HEK293T (cell line): ENCODE data around the gene TTC33.

ENCODE experiments used
- CTCF ChIA-PET: fragments of 350-600 bp; formaldehyde crosslinking; extraction: SDS; loops from one replicate; lab custom pipeline; 2021; ENCODE audit warnings: antibody characterized with exemption, inconsistent platforms; lab: Yijun Ruan, JAX
- POLR2A ChIA-PET: fragments of 350-600 bp; formaldehyde crosslinking; extraction: SDS; loops from one replicate; lab custom pipeline; 2020; ENCODE audit warnings: antibody characterized with exemption, inconsistent platforms; lab: Yijun Ruan, JAX
- DNase-seq: peaks from one replicate; pipeline ENCODE4 v3.0.0; 2012; ENCODE audit warnings: mixed read lengths; ENCODE audit errors: extremely low spot score
- ARNT ChIP-seq: fragments of 450-650 bp; IDR thresholded peaks from 2 replicates; pipeline ENCODE4 v1.6.1; 2017; ENCODE audit warnings: mild to moderate bottlenecking
- BHLHE40 ChIP-seq: fragments of 450-650 bp; IDR thresholded peaks from 2 replicates; pipeline ENCODE4 v1.6.1; 2016; ENCODE audit warnings: mild to moderate bottlenecking, moderate library complexity, borderline replicate concordance
- CTBP1 ChIP-seq: fragments of 450-650 bp; IDR thresholded peaks from 2 replicates; pipeline ENCODE4 v1.6.1; 2016; ENCODE audit warnings: borderline replicate concordance
- ELF4 ChIP-seq: fragments of 450-650 bp; IDR thresholded peaks from 2 replicates; pipeline ENCODE4 v1.6.1; 2017; ENCODE audit warnings: antibody characterized with exemption
- FOXA1 ChIP-seq: fragments of 450-650 bp; IDR thresholded peaks from 2 replicates; pipeline ENCODE4 v1.6.1; 2016; ENCODE audit warnings: mild to moderate bottlenecking
- FOXK2 ChIP-seq: fragments of 450-650 bp; IDR thresholded peaks from 2 replicates; pipeline ENCODE4 v1.6.1; 2016; ENCODE audit warnings: mild to moderate bottlenecking
- FOXM1 ChIP-seq: fragments of 450-650 bp; IDR thresholded peaks from 2 replicates; pipeline ENCODE4 v1.6.1; 2017; ENCODE audit warnings: mild to moderate bottlenecking, borderline replicate concordance
- HDGF ChIP-seq: fragments of 450-650 bp; IDR thresholded peaks from 2 replicates; pipeline ENCODE4 v1.6.1; 2017; ENCODE audit warnings: antibody characterized with exemption, borderline replicate concordance
- L3MBTL2 ChIP-seq: fragments of 450-650 bp; conservative IDR thresholded peaks from 2 replicates; pipeline ENCODE4 v1.6.1; 2016; ENCODE audit warnings: mild to moderate bottlenecking
- LEF1 ChIP-seq: fragments of 450-650 bp; IDR thresholded peaks from 2 replicates; pipeline ENCODE4 v1.6.1; 2017; ENCODE audit warnings: mild to moderate bottlenecking, borderline replicate concordance
- NFRKB ChIP-seq: fragments of 450-650 bp; IDR thresholded peaks from 2 replicates; pipeline ENCODE4 v1.6.1; 2016; ENCODE audit warnings: mild to moderate bottlenecking, moderate library complexity
- SP1 ChIP-seq: fragments of 450-650 bp; IDR thresholded peaks from 2 replicates; pipeline ENCODE4 v1.6.1; 2017
- SUZ12 ChIP-seq: fragments of 450-650 bp; IDR thresholded peaks from 2 replicates; pipeline ENCODE4 v1.6.1; 2016; ENCODE audit warnings: mild to moderate bottlenecking
- TARDBP ChIP-seq: fragments of 450-650 bp; IDR thresholded peaks from 2 replicates; pipeline ENCODE4 v1.6.1; 2016
- ZNF384 ChIP-seq: fragments of 450-650 bp; IDR thresholded peaks from 2 replicates; pipeline ENCODE4 v1.6.1; 2016
- TF ChIP-seq, protein P1 (sequence below): fragments of 450-650 bp; IDR thresholded peaks from 2 replicates; pipeline ENCODE4 v1.6.1; 2016

TTC33 gene

DNA sequence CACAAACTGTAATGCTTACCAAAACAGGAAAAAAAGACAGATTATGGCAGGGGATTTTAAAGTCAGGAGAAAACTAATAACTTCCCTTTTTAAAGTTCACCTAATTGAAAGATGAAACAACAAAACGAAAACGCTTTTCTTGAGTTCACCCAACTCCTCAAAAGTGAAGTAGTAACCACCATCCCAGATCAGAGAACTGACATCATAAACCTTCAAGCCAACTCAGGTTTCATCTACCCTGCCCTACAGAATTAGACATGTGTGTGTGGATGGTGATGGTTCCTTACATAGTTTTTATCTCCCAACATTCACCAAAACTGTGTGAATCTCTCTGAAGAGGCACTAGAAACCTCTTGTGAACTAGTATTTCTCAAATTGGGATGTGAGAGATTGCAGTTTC, 271.3 kb downstream of the TTC33 start:
- CTCF ChIA-PET = no interaction called here
- POLR2A ChIA-PET = no interaction called here
- no peak for DNase-seq

DNA sequence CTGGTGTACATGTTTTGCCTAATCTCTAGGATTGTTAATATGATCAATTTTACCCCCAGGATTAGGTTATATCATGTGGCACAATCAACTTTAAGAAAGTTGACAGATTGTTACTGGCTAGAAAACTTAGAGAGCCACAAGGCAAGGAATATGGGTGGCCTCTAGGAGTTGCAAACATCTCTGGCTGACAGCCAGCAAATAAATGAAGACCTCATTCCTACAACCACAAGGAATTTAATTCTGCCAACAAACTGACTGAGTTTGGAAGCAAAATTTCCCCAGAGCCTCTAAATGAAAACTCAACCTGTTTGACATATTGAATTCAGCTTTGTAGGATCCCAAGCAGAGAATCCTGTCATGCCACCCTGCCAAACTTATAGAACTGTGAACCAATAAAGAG, 272.4 kb downstream of the TTC33 start:
- POLR2A ChIA-PET = no interaction called here
- no peak for DNase-seq
- TF ChIP-seq SUZ12 (no peak), NFRKB (no peak), SP1 (no peak), FOXA1 (no peak), TARDBP (no peak)
- CTCF ChIA-PET = no interaction called here

More for the DNA sequence above, 271.3 kb downstream of the TTC33 start:
- TF ChIP-seq L3MBTL2 (no peak), SP1 (no peak), TARDBP (no peak), FOXK2 (no peak), FOXM1 (no peak), SUZ12 (no peak), ARNT (no peak), CTBP1 (no peak), ZNF384 (no peak), HDGF (no peak), BHLHE40 (no peak), FOXA1 (no peak), LEF1 (no peak)
- TF ChIP-seq, protein P1, sequence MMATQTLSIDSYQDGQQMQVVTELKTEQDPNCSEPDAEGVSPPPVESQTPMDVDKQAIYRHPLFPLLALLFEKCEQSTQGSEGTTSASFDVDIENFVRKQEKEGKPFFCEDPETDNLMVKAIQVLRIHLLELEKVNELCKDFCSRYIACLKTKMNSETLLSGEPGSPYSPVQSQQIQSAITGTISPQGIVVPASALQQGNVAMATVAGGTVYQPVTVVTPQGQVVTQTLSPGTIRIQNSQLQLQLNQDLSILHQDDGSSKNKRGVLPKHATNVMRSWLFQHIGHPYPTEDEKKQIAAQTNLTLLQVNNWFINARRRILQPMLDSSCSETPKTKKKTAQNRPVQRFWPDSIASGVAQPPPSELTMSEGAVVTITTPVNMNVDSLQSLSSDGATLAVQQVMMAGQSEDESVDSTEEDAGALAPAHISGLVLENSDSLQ = no peak

DNA sequence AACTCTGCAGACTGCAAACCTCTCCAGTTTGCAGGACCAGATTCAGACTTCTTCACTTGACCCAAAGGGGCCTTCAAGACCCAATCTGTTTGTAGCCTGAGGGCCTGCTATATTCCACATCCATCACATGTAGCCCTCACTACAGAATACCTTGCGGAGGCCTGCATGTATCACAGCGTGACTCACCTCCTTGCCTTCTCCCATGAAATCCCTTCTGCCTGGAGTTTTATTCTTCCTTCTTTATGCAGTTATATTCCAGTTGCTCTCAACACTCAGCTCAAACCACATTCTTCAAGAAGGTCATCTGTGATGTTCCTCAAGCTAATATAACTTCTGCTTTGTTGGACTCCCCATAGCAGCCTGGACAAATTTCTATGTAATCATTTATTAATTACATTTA, 274.5 kb downstream of the TTC33 start:
- no peak for DNase-seq
- TF ChIP-seq ARNT (no peak), ZNF384 (no peak), BHLHE40 (no peak), SUZ12 (no peak), ELF4 (no peak), LEF1 (no peak)
- TF ChIP-seq, protein P1 = no peak
- POLR2A ChIA-PET = no interaction called here
- CTCF ChIA-PET = no interaction called here

DNA sequence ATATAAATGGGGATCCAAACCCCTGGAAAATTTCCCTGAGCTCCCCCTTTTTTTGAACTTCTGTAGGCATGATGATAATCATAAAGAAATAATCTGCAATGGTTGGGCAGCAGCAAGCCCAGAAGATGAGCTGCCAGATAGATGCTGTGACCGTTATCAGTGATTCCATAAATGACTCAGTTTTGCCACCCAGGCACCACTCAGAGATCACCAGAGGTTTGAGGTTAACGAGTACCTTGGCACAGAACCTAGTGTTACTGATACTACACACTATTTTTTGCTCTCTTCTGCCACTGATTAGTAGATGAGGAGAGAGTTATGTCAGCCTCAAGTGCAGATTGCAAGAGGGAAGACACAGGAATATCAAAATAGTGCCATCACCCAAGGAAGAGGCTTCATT, 275.4 kb downstream of the TTC33 start:
- no peak for DNase-seq
- ChIA-PET POLR2A (no interaction called here), CTCF (no interaction called here)
- TF ChIP-seq L3MBTL2 (no peak), CTBP1 (no peak), SUZ12 (no peak), NFRKB (no peak), FOXA1 (no peak), ELF4 (no peak), BHLHE40 (no peak), HDGF (no peak), TARDBP (no peak), FOXK2 (no peak), FOXM1 (no peak), LEF1 (no peak), ARNT (no peak), ZNF384 (no peak), SP1 (no peak)
- TF ChIP-seq, protein P1 = no peak

DNA sequence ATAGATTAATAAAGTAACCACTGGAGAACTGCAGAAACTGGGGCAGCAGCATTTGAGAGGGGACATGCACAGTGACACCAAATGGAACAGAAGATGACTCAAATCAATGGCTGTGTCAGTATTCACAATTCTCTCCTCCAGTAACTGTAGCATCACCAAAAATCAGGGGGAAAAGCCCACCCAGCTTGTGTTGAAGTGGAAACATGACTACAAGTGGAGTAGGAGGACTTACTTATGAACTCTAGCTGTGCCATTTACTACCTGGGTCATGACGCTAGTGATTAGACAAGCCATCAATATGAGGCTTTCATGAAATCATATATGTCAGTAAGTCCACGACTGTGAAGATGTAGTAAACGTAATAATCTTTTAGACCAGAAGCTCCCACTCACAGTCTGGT, 275.8 kb downstream of the TTC33 start:
- DNase-seq = no peak
- CTCF ChIA-PET = no interaction called here
- POLR2A ChIA-PET = no interaction called here
- TF ChIP-seq CTBP1 (no peak), FOXA1 (no peak), BHLHE40 (no peak), FOXK2 (no peak), HDGF (no peak), NFRKB (no peak), TARDBP (no peak), FOXM1 (no peak), LEF1 (no peak), L3MBTL2 (no peak)

DNA sequence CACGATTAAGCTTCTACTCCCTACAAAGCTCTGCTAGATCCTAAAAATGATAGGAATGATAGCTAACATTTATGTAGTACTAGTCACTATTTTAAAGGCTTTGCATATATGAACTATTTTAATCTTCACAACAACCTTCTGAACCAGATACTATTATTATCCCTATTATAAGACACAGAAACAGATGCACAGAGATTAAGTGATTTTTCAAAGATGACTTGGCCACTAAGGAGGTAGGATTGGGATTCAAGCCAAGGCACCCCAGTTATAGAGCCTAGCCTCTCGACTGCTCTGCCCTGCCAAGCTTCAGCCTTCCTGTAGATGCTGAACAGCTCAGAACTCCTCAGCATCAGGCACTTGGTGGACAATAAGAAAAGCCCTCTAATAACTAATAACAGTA, 277.0 kb downstream of the TTC33 start:
- ChIA-PET POLR2A (no interaction called here), CTCF (no interaction called here)
- DNase-seq = no peak
- TF ChIP-seq ZNF384 (no peak), LEF1 (no peak), ARNT (no peak), FOXM1 (no peak), FOXK2 (no peak)
